ENCODE results near the gene RMI2. TPM values are rescaled to one million over a fixed set of nuclear protein-coding genes. Genes with fewer than 3 reads are reported as not detected.
A peak's percentile ranks its signal among the peaks of the same experiment; 100 is the strongest.

RMI2 gene
- total and polyA plus RNA-seq, 2 of the 8 experiments (the other 6 are each of a cell fraction or from before 2014, with no cell fraction given) = 58.2 to 96.0 TPM

- no peak for FAIRE-seq
Observed at GRCh38 chr16:11380836-11381235, 35.6 kb downstream of the RMI2 start.

More at GRCh38 chr16:11380836-11381235, 35.6 kb downstream of the RMI2 start:
- no peak for DNase-seq (ENCODE audit: low read depth in 1 of 2, low spot score in 2 of 2)
- Histone ChIP-seq H3K56ac (replicated peaks; ENCODE audit: insufficient read length, low read depth, low read length) (no peak overlapping the region), H3K23me2 (ENCODE audit: low read depth, low read length) (no peaks in the 10 kb centered on the region), H3K4me2 (ENCODE audit: insufficient read depth in 1 of 2, low read depth in 2 of 2, low read length in 2 of 2) (no peak overlapping the region), H3K36me3 (ENCODE audit: control insufficient read depth in 2 of 4, insufficient read depth in 4 of 4, low read length in 3 of 4) (no peaks in the 10 kb centered on the region; a peak in 2 of 8 replicates), H3K27me3 (replicated peaks in 1 of 4; ENCODE audit: control insufficient read depth in 3 of 4, extremely low read depth in 1 of 4, insufficient read depth in 3 of 4, low read length in 3 of 4) (0 out of 7 replicates have a peak, but pooled peaks cover 0 to 2% (median 0%) of the 10 kb centered on the region in 4 experiments), H2AFZ (ENCODE audit: low read length) (no peak overlapping the region), H2BK20ac (ENCODE audit: low read length) (no peak overlapping the region), H4K91ac (replicated peaks; ENCODE audit: insufficient read length, low read length) (no peak overlapping the region), H3K27ac (ENCODE audit: low read depth, low read length) (no peak overlapping the region), H3K4me3 (ENCODE audit: extremely low read depth in 1 of 4, insufficient read depth in 2 of 4, low read depth in 3 of 4, low read length in 4 of 4) (no peak overlapping the region), H3K9ac (replicated peaks in 1 of 4; ENCODE audit: extremely low read depth in 1 of 4, low read depth in 3 of 4, low read length in 3 of 4) (no peak overlapping the region), H3K9me3 (ENCODE audit: insufficient read depth in 2 of 2, low read depth in 1 of 2, low read length in 1 of 2) (no peaks in the 10 kb centered on the region), H3K4me1 (replicated peaks in 1 of 4; ENCODE audit: control insufficient read depth in 3 of 4, insufficient read depth in 4 of 4, low read length in 3 of 4) (no peaks in the 10 kb centered on the region), H3K18ac (ENCODE audit: extremely low read depth, low read length) (no peak overlapping the region), H3K4ac (replicated peaks; ENCODE audit: insufficient read length, low read depth, low read length) (no peak overlapping the region), H4K5ac (ENCODE audit: insufficient read length, low read depth, low read length) (no peak overlapping the region), H2AK5ac (ENCODE audit: low read depth, low read length) (no peak overlapping the region), H3K79me2 (ENCODE audit: control insufficient read depth in 1 of 2, insufficient read depth in 2 of 2, low read length in 2 of 2) (no peaks in the 10 kb centered on the region), H2BK15ac (ENCODE audit: low read length) (no peak overlapping the region), H4K8ac (ENCODE audit: extremely low read depth, insufficient read depth, low read length) (no peak overlapping the region), H3K14ac (ENCODE audit: insufficient read length) (no peak overlapping the region), H2BK120ac (replicated peaks; ENCODE audit: low read depth, low read length) (no peak overlapping the region), H3K23ac (ENCODE audit: insufficient read length) (no peak overlapping the region), H2BK5ac (ENCODE audit: low read depth, low read length) (no peak overlapping the region), H3K79me1 (ENCODE audit: low read depth, low read length) (no peaks in the 10 kb centered on the region; the same call in 1 of the 2 replicates), H4K20me1 (replicated peaks in 1 of 2; ENCODE audit: control insufficient read depth in 1 of 2, insufficient read depth in 2 of 2, low read length in 2 of 2) (peaks cover 0 to 3% of the 10 kb centered on the region in 2 experiments), H2BK12ac (ENCODE audit: low read depth, low read length) (no peak overlapping the region)
- WGBS, 2 experiments (ENCODE audit: extremely low coverage in 1 of 2, insufficient coverage in 1 of 2, insufficient read length in 1 of 2, insufficient replicate concordance in 2 of 2, low coverage in 1 of 2, low lambda C conversion rate in 2 of 2, missing lambda C conversion rate in 1 of 2) = 95% methylated on average over 9 of the region's 9 CpGs; no CpG with 5 or more reads in 1 of the 2 experiments
- TF ChIP-seq RAD21 (IDR thresholded peaks at IDR 0.05 in 1 of 2, conservative IDR thresholded peaks at IDR 0.05 in 1 of 2; ENCODE audit: low read depth in 2 of 2, low read length in 2 of 2) (peak; percentile 27 to 45; a peak in 3 of 4 replicates), EZH2 (IDR thresholded peaks at IDR 0.05; ENCODE audit: low read depth, low read length, severe bottlenecking) (no peak), CTCF (IDR thresholded peaks at IDR 0.05; ENCODE audit: control extremely low read depth in 1 of 3, insufficient read depth in 1 of 3, low read depth in 1 of 3, low read length in 3 of 3) (peak in 2 of 3 experiments; percentile 6 to 23; a peak in 2 of 4 replicates)
- ChIA-PET POLR2A (ENCODE audit: partially characterized antibody) (interaction anchor here (1.9 kb wide), 1 partner anchor 9 kb away, joined by 5 read pairs; no protein-coding TSS in a partner anchor), CTCF (ENCODE audit: partially characterized antibody) (interaction anchor here (0.7 to 15.8 kb wide), 5 partner anchors 9 to 311 kb away, joined by 3 to 266 read pairs (median 4); no protein-coding TSS in a partner anchor)
